ENCODE data around the gene TIMM10. TPM values are rescaled to one million over a fixed set of nuclear protein-coding genes. Genes with fewer than 3 reads are reported as not detected.
A peak's percentile ranks its signal among the peaks of the same experiment; 100 is the strongest.

Gene TIMM10, protein sequence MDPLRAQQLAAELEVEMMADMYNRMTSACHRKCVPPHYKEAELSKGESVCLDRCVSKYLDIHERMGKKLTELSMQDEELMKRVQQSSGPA
- total RNA-seq, result 10 to 100 TPM; 20.7 to 33.2 (median 26.2) TPM
- total RNA-seq (2013), result 18.5 TPM
- total RNA-seq, result 7.0 to 55.4 (median 13.6) reads per million in 29 experiments

GRCh38 chr11:57530596-57531507, at the start of gene TIMM10:
Gene TIMM10 (minus strand): TSS chr11:57530754. CDS start chr11:57530189, 565 bp downstream.
- H3K27me3 Mint-ChIP-seq, result no peaks in the 10 kb centered on the region

GRCh38 chr11:57574061-57574460, 43.5 kb upstream of the TIMM10 start:
- Mint-ChIP-seq H3K4me3 (no peak overlapping the region), H3K9me3 (no peaks in the 10 kb centered on the region), H3K36me3 (no peaks in the 10 kb centered on the region), H3K27ac (no peak overlapping the region), H3K27me3 (peaks cover 0 to 6% of the 10 kb centered on the region in 2 donors), H3K4me1 (peaks cover 8 to 13% (median 11%) of the 10 kb centered on the region in 3 donors)
- Histone ChIP-seq H3K9me3 (no peaks in the 10 kb centered on the region), H3K4me3 (ENCODE audit: control insufficient read depth in 1 of 2, extremely low read depth in 1 of 2, low read length in 1 of 2) (no peak overlapping the region), H3K4me1 (ENCODE audit: control insufficient read depth in 1 of 2, extremely low read depth in 1 of 2, insufficient read depth in 2 of 2, low read length in 2 of 2) (peaks cover 5% of the 10 kb centered on the region in 2 experiments), H3K27me3 (replicated peaks in 1 of 2; ENCODE audit: control insufficient read depth in 2 of 2, extremely low read depth in 1 of 2, insufficient read depth in 2 of 2, low read length in 1 of 2) (peaks cover 0 to 4% of the 10 kb centered on the region in 2 experiments), H3K36me3 (ENCODE audit: control insufficient read depth in 2 of 2, extremely low read depth in 1 of 2, insufficient read depth in 1 of 2, low read length in 1 of 2) (no peaks in the 10 kb centered on the region), H3K27ac (ENCODE audit: low read length) (no peak overlapping the region)
- no peak for DNase-seq
- ChIA-PET POLR2A (no interaction called here), CTCF (no interaction called here)
- ATAC-seq (replicated peaks in 1 of 4), result no peak
- 70% methylated on average over 3 of the region's 4 CpGs for WGBS (ENCODE audit: insufficient coverage)

More at GRCh38 chr11:57530596-57531507, at the start of gene TIMM10:
- H3K4me1 ChIP-seq (ENCODE audit: control insufficient read depth in 1 of 2, extremely low read depth in 1 of 2, insufficient read depth in 2 of 2, low read length in 2 of 2), result peaks cover 10 to 20% of the 10 kb centered on the region in 2 experiments
- H3K9me3 ChIP-seq, result no peaks in the 10 kb centered on the region
- peaks cover 0 to 12% of the 10 kb centered on the region in 2 donors for H3K36me3 ChIP-seq (ENCODE audit: control insufficient read depth in 2 of 2, extremely low read depth in 1 of 2, insufficient read depth in 1 of 2, low read length in 1 of 2)
- DNase-seq, result peak; percentile 81 to 97 (median 91)
- H3K4me3 ChIP-seq (ENCODE audit: control insufficient read depth in 1 of 2, extremely low read depth in 1 of 2, low read length in 1 of 2), result peak within 1 kb of the TSS; percentile 75 to 84
- CTCF ChIA-PET, result interaction anchor here (0.5 to 7.9 kb wide), 10 partner anchors 10 to 270 kb away, joined by 3 to 126 read pairs (median 8); partner anchors contain the start of gene UBE2L6 (in 1 of the 2)
- Mint-ChIP-seq H3K9me3 (no peaks in the 10 kb centered on the region), H3K36me3 (peaks cover 5% of the 10 kb centered on the region), H3K27ac (peak within 1 kb of the TSS; percentile 96), H3K4me1 (peaks cover 32 to 38% (median 37%) of the 10 kb centered on the region in 3 donors), H3K4me3 (peak within 1 kb of the TSS; percentile 89 to 97 (median 91))
- peak within 1 kb of the TSS; percentile 83 for H3K27ac ChIP-seq (ENCODE audit: low read length)
- under 1% methylated on average over 42 of the region's 49 CpGs for WGBS (ENCODE audit: insufficient coverage)
- ATAC-seq (replicated peaks in 1 of 4), result peak; percentile 94 to 95 (median 94)
- POLR2A ChIA-PET, result interaction anchor here in 1 of 2 donors (0.6 kb wide), 1 partner anchor 262 kb away, joined by 3 read pairs; no protein-coding TSS in a partner anchor
- H3K27me3 ChIP-seq (replicated peaks in 1 of 2; ENCODE audit: control insufficient read depth in 2 of 2, extremely low read depth in 1 of 2, insufficient read depth in 2 of 2, low read length in 1 of 2), result no peaks in the 10 kb centered on the region

GRCh38 chr11:57571606-57572005, 41.1 kb upstream of the TIMM10 start:
- no peaks in the 10 kb centered on the region for H3K36me3 Mint-ChIP-seq
- WGBS (ENCODE audit: insufficient coverage), result no CpG with 5 or more reads among the region's 2 CpGs
- H3K4me3 Mint-ChIP-seq, result no peak overlapping the region
- no peak for ATAC-seq (replicated peaks in 1 of 4)
- H3K27ac Mint-ChIP-seq, result no peak overlapping the region
- Histone ChIP-seq H3K36me3 (ENCODE audit: control insufficient read depth in 2 of 2, extremely low read depth in 1 of 2, insufficient read depth in 1 of 2, low read length in 1 of 2) (no peaks in the 10 kb centered on the region), H3K9me3 (no peaks in the 10 kb centered on the region), H3K27ac (ENCODE audit: low read length) (no peak overlapping the region), H3K27me3 (replicated peaks in 1 of 2; ENCODE audit: control insufficient read depth in 2 of 2, extremely low read depth in 1 of 2, insufficient read depth in 2 of 2, low read length in 1 of 2) (peaks cover 0 to 4% of the 10 kb centered on the region in 2 experiments), H3K4me3 (ENCODE audit: control insufficient read depth in 1 of 2, extremely low read depth in 1 of 2, low read length in 1 of 2) (no peak overlapping the region), H3K4me1 (ENCODE audit: control insufficient read depth in 1 of 2, extremely low read depth in 1 of 2, insufficient read depth in 2 of 2, low read length in 2 of 2) (peaks cover 5 to 15% of the 10 kb centered on the region in 2 experiments)
- CTCF ChIA-PET, result interaction anchor here (0.5 to 4.4 kb wide), 8 partner anchors 11 to 107 kb away, joined by 3 to 46 read pairs (median 4); no protein-coding TSS in a partner anchor
- POLR2A ChIA-PET, result no interaction called here
- H3K9me3 Mint-ChIP-seq, result no peaks in the 10 kb centered on the region
- peaks cover 0 to 6% of the 10 kb centered on the region in 2 donors for H3K27me3 Mint-ChIP-seq
- peaks cover 15 to 27% (median 20%) of the 10 kb centered on the region in 3 donors for H3K4me1 Mint-ChIP-seq
- DNase-seq, result no peak

- DNase-seq (peak in 19 of 35 experiments; percentile 81 to 94 (median 88)), ATAC-seq (replicated peaks in 1 of 4) (peak; percentile 2 to 37 (median 6))
- 75% methylated on average over 2 of the region's 6 CpGs for WGBS (ENCODE audit: insufficient coverage)
- Mint-ChIP-seq H3K4me1 (peaks cover 40 to 59% (median 51%) of the 10 kb centered on the region in 3 donors), H3K27me3 (no peaks in the 10 kb centered on the region), H3K36me3 (peaks cover 7% of the 10 kb centered on the region), H3K4me3 (peak overlapping the region; percentile 94 to 100 (median 98)), H3K9me3 (no peaks in the 10 kb centered on the region), H3K27ac (peak overlapping the region; percentile 99)
- ChIA-PET CTCF (interaction anchor here (0.5 to 4.4 kb wide), 22 partner anchors 12 to 1511 kb away, joined by 3 to 51 read pairs (median 4); partner anchors contain the start of genes LPXN (in 1 of the 2), SSRP1 (in 1 of the 2) and TIMM10 (in 1 of the 2)), POLR2A (interaction anchor here in 1 of 2 donors (1.0 kb wide), 1 partner anchor 76 kb away, joined by 3 read pairs; no protein-coding TSS in a partner anchor)
- Histone ChIP-seq H3K9me3 (no peaks in the 10 kb centered on the region), H3K4me1 (ENCODE audit: control insufficient read depth in 1 of 2, extremely low read depth in 1 of 2, insufficient read depth in 2 of 2, low read length in 2 of 2) (peaks cover 13 to 37% of the 10 kb centered on the region in 2 experiments), H3K27ac (ENCODE audit: low read length) (peak overlapping the region; percentile 82), H3K4me3 (ENCODE audit: control insufficient read depth in 1 of 2, extremely low read depth in 1 of 2, low read length in 1 of 2) (peak overlapping the region; percentile 83 to 100), H3K36me3 (ENCODE audit: control insufficient read depth in 2 of 2, extremely low read depth in 1 of 2, insufficient read depth in 1 of 2, low read length in 1 of 2) (no peaks in the 10 kb centered on the region), H3K27me3 (replicated peaks in 1 of 2; ENCODE audit: control insufficient read depth in 2 of 2, extremely low read depth in 1 of 2, insufficient read depth in 2 of 2, low read length in 1 of 2) (no peaks in the 10 kb centered on the region)
Observed at GRCh38 chr11:57568330-57568766, 37.8 kb upstream of the TIMM10 start.

- H3K27me3 Mint-ChIP-seq, result no peaks in the 10 kb centered on the region
- Histone ChIP-seq H3K9me3 (no peaks in the 10 kb centered on the region), H3K27ac (ENCODE audit: low read length) (peak within 1 kb of the TSS; percentile 93), H3K4me1 (ENCODE audit: control insufficient read depth in 1 of 2, extremely low read depth in 1 of 2, insufficient read depth in 2 of 2, low read length in 2 of 2) (peaks cover 13 to 43% of the 10 kb centered on the region in 2 experiments), H3K4me3 (ENCODE audit: control insufficient read depth in 1 of 2, extremely low read depth in 1 of 2, low read length in 1 of 2) (peak within 1 kb of the TSS; percentile 83 to 100), H3K27me3 (replicated peaks in 1 of 2; ENCODE audit: control insufficient read depth in 2 of 2, extremely low read depth in 1 of 2, insufficient read depth in 2 of 2, low read length in 1 of 2) (no peaks in the 10 kb centered on the region), H3K36me3 (ENCODE audit: control insufficient read depth in 2 of 2, extremely low read depth in 1 of 2, insufficient read depth in 1 of 2, low read length in 1 of 2) (peaks cover 0 to 2% of the 10 kb centered on the region in 2 donors)
- ATAC-seq (replicated peaks in 1 of 4), result peak; percentile 74 to 80 (median 79)
- ChIA-PET POLR2A (interaction anchor here (0.6 to 1.0 kb wide), 4 partner anchors 70 to 143 kb away, joined by 3 to 7 read pairs (median 3); no protein-coding TSS in a partner anchor), CTCF (interaction anchor here (0.6 to 4.4 kb wide), 23 partner anchors 34 to 1008 kb away, joined by 3 to 51 read pairs (median 3); partner anchors contain the start of genes LPXN (in 1 of the 2), SSRP1 (in 1 of the 2) and TIMM10 (in 1 of the 2))
- H3K27ac Mint-ChIP-seq, result peak within 1 kb of the TSS; percentile 99
- H3K36me3 Mint-ChIP-seq, result peaks cover 9% of the 10 kb centered on the region
- under 1% methylated on average over 60 of the region's 92 CpGs for WGBS (ENCODE audit: insufficient coverage)
- H3K9me3 Mint-ChIP-seq, result no peaks in the 10 kb centered on the region
- H3K4me3 Mint-ChIP-seq, result peak within 1 kb of the TSS; percentile 94 to 100 (median 98)
- peaks cover 47 to 65% (median 56%) of the 10 kb centered on the region in 3 donors for H3K4me1 Mint-ChIP-seq
- DNase-seq, result peak; percentile 36 to 91 (median 70)
Observed at GRCh38 chr11:57567515-57568329, 37.2 kb upstream of the TIMM10 start, which contains the start of gene UBE2L6. Gene UBE2L6 (minus strand): TSS chr11:57567672. CDS start chr11:57567611, 61 bp downstream.
